ENCODE results near the gene CLIP1. TPM values are rescaled to one million over a fixed set of nuclear protein-coding genes. Genes with fewer than 3 reads are reported as not detected.
"Not testable (repeated sequence)": the region's sequence is repeated elsewhere in the genome, so short reads cannot be mapped to it uniquely, and the experiment has no call there.

The CLIP1 gene
- total RNA-seq, 1 donor from 2014 or later, result 135 TPM

GRCh38 chr12:122265476-122265875 lies 157.0 kb downstream of the CLIP1 start:
- peaks cover 0 to 26% of the 10 kb centered on the region in 2 donors for H3K36me3 ChIP-seq
- peaks cover 19% of the 10 kb centered on the region for H3K4me1 ChIP-seq
- intact Hi-C loops (cut with DNase I), result no loop called here
- H3K9me3 ChIP-seq, result no peaks in the 10 kb centered on the region
- no peaks in the 10 kb centered on the region for H3K27me3 ChIP-seq
- no peak for DNase-seq (ENCODE audit: extremely low spot score in 2 of 2)
- peak overlapping the region; percentile 80 to 88 for H3K4me3 ChIP-seq
- peak overlapping the region; percentile 84 for H3K27ac ChIP-seq
- TF ChIP-seq CTCF (IDR thresholded peaks at IDR 0.05) (no peak), POLR2A (IDR thresholded peaks at IDR 0.05) (no peak), POLR2AphosphoS5 (IDR thresholded peaks at IDR 0.05; ENCODE audit: insufficient read depth in 1 of 2, low read depth in 1 of 2) (no peak)

- H3K4me1 ChIP-seq; H3K27me3 ChIP-seq; intact Hi-C loops (cut with DNase I); H3K27ac ChIP-seq; H3K9me3 ChIP-seq; H3K4me3 ChIP-seq; DNase-seq (ENCODE audit: extremely low spot score in 2 of 2): not testable (repeated sequence)
- H3K36me3 ChIP-seq, result peaks cover 0 to 60% of the 10 kb centered on the region in 2 donors
These were observed 161.7 kb downstream of the CLIP1 start for GRCh38 chr12:122260735-122261134.

- H3K27ac ChIP-seq; H3K4me3 ChIP-seq; H3K27me3 ChIP-seq; intact Hi-C loops (cut with DNase I); DNase-seq (ENCODE audit: extremely low spot score in 2 of 2); H3K9me3 ChIP-seq; H3K4me1 ChIP-seq: not testable (repeated sequence)
- H3K36me3 ChIP-seq, result peaks cover 0 to 61% of the 10 kb centered on the region in 2 donors
These were observed 163.5 kb downstream of the CLIP1 start for GRCh38 chr12:122258939-122259338.

GRCh38 chr12:122258462-122258861 lies 164.0 kb downstream of the CLIP1 start:
- intact Hi-C loops (cut with DNase I); DNase-seq (ENCODE audit: extremely low spot score in 2 of 2): not testable (repeated sequence)

GRCh38 chr12:122250536-122250935 lies 171.9 kb downstream of the CLIP1 start:
- H3K9me3 ChIP-seq, result no peaks in the 10 kb centered on the region
- H3K27ac ChIP-seq, result no peak overlapping the region
- H3K4me3 ChIP-seq, result no peak overlapping the region
- no peaks in the 10 kb centered on the region for H3K27me3 ChIP-seq
- intact Hi-C loops (cut with DNase I), result no loop called here
- DNase-seq (ENCODE audit: extremely low spot score in 2 of 2), result no peak
- H3K4me1 ChIP-seq, result no peaks in the 10 kb centered on the region
- H3K36me3 ChIP-seq, result peaks cover 0 to 36% of the 10 kb centered on the region in 2 donors
- TF ChIP-seq POLR2AphosphoS5 (IDR thresholded peaks at IDR 0.05; ENCODE audit: insufficient read depth in 1 of 2, low read depth in 1 of 2), result no peak
- no peak for TF ChIP-seq POLR2A (IDR thresholded peaks at IDR 0.05)
- no peak for TF ChIP-seq CTCF (IDR thresholded peaks at IDR 0.05)

More at GRCh38 chr12:122258462-122258861, 164.0 kb downstream of the CLIP1 start:
- H3K4me3 ChIP-seq, H3K4me1 ChIP-seq, H3K27me3 ChIP-seq, H3K9me3 ChIP-seq, H3K27ac ChIP-seq: not testable (repeated sequence)
- peaks cover 0 to 60% of the 10 kb centered on the region in 2 donors for H3K36me3 ChIP-seq

GRCh38 chr12:122250047-122250446 lies 172.4 kb downstream of the CLIP1 start:
- no peaks in the 10 kb centered on the region for H3K27me3 ChIP-seq
- TF ChIP-seq CTCF (IDR thresholded peaks at IDR 0.05) (no peak), POLR2AphosphoS5 (IDR thresholded peaks at IDR 0.05; ENCODE audit: insufficient read depth in 1 of 2, low read depth in 1 of 2) (no peak), POLR2A (IDR thresholded peaks at IDR 0.05) (no peak)
- H3K9me3 ChIP-seq, result no peaks in the 10 kb centered on the region
- H3K4me1 ChIP-seq, result no peaks in the 10 kb centered on the region
- no peak overlapping the region for H3K27ac ChIP-seq
- peaks cover 0 to 36% of the 10 kb centered on the region in 2 donors for H3K36me3 ChIP-seq
- intact Hi-C loops (cut with DNase I), result no loop called here
- DNase-seq (ENCODE audit: extremely low spot score in 2 of 2), result no peak
- H3K4me3 ChIP-seq, result no peak overlapping the region

- Histone ChIP-seq H3K9me3 (no peaks in the 10 kb centered on the region), H3K4me3 (no peak overlapping the region), H3K27me3 (no peaks in the 10 kb centered on the region), H3K4me1 (no peaks in the 10 kb centered on the region), H3K27ac (no peak overlapping the region), H3K36me3 (peaks cover 0 to 34% of the 10 kb centered on the region in 2 donors)
- DNase-seq (ENCODE audit: extremely low spot score in 2 of 2), result no peak
- intact Hi-C loops (cut with DNase I), result no loop called here
- no peak for TF ChIP-seq POLR2A (IDR thresholded peaks at IDR 0.05)
- TF ChIP-seq POLR2AphosphoS5 (IDR thresholded peaks at IDR 0.05; ENCODE audit: insufficient read depth in 1 of 2, low read depth in 1 of 2), result no peak
- no peak for TF ChIP-seq CTCF (IDR thresholded peaks at IDR 0.05)
These were observed 176.9 kb downstream of the CLIP1 start for GRCh38 chr12:122245553-122245952.

All from vagina (tissue), 2 donors.